Erythroblast (primary cell): ENCODE measurements around the gene BAX.

Experiments
- GATA1 ChIP-seq: IDR thresholded peaks from 2 replicates; pipeline ENCODE4 v1.6.1; 2011; ENCODE audit warnings: low read depth, mild to moderate bottlenecking, control low read depth, low read length, moderate library complexity
- POLR2A ChIP-seq: IDR thresholded peaks from 2 replicates; pipeline ENCODE4 v1.6.1; 2011; ENCODE audit warnings: mild to moderate bottlenecking, low read length

DNA sequence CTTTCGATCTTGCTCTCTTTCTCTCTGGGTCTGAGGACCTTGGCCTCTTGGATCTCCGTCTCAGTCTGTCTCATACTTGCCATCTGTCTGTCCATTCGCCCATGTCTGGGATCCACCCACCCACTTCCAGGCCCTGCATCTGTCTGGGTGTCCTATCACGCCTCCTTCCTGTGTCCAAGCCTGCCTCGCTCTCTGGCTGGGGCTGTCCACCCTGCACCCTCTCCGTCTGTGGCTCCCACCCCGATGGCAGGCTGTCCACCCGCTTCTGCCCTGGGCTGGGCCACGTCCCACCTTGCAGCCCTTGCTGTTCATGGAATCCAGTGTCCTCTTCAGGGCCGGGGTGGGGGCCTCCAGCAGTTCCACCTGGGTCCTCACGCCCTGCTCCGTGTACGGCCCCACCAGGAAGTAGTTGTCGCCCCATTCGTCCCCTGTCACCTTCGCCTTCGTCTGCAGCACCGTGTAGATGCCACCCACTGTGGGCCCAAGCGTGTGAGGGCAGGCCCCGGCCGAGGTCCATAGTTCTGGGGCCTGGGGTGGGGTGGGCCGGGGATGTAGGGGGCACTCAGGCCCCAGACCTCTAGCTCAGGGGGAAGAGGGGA lies 36.4 kb downstream of the BAX start:
- TF ChIP-seq POLR2A (no peak), GATA1 (no peak)
